H1 (cell line): Measurements from ENCODE around the gene DPP8. TPM values are rescaled to one million over a fixed set of nuclear protein-coding genes. Genes with fewer than 3 reads are reported as not detected.

Experiments
- CTCF ChIA-PET: fragments of 300-600 bp; sonication (Branson Sonifier 250); formaldehyde crosslinking; loops from one replicate; lab custom pipeline; 2021; ENCODE audit not compliant: partially characterized antibody; lab: Charles Lee
- POLR2A ChIA-PET: fragments of 300-600 bp; sonication (Branson Sonifier 250); formaldehyde crosslinking; loops from one replicate; lab custom pipeline; 2021; ENCODE audit warnings: inconsistent platforms; ENCODE audit not compliant: partially characterized antibody; lab: Charles Lee
- DNase-seq, 2 experiments: peaks; one replicate each; pipeline versions ENCODE4 v3.0.0 to v3.0.0-alpha.2; 2010 to 2022; ENCODE audit warnings: low spot score in 2 of 2, low read depth in 1 of 2, mixed read lengths in 1 of 2
- FAIRE-seq: peaks from 2 replicates; lab custom pipeline; 2011; peaks lifted over from hg19 to GRCh38; lab: Jason Lieb, UNC
- H2AFZ ChIP-seq: 2 replicates; pipeline ENCODE4 v1.8.1; 2012; ENCODE audit warnings: low read length, inconsistent platforms
- H2AK5ac ChIP-seq: 2 replicates; pipeline ENCODE4 v1.6.1; 2013; ENCODE audit warnings: low read depth, low read length
- H2BK120ac ChIP-seq: replicated peaks from 2 replicates; pipeline ENCODE3; 2013; ENCODE audit warnings: low read depth, low read length, inconsistent platforms
- H2BK12ac ChIP-seq: 2 replicates; pipeline ENCODE4 v1.6.1; 2013; ENCODE audit warnings: low read depth, low read length
- H2BK15ac ChIP-seq: 2 replicates; pipeline ENCODE4 v1.6.1; 2013; ENCODE audit warnings: low read length
- H2BK20ac ChIP-seq: 2 replicates; pipeline ENCODE4 v1.6.1; 2013; ENCODE audit warnings: low read length
- H2BK5ac ChIP-seq: 2 replicates; pipeline ENCODE4 v1.6.1; 2013; ENCODE audit warnings: low read depth, low read length
- H3K14ac ChIP-seq: 2 replicates; pipeline ENCODE4 v1.6.1; 2013; ENCODE audit warnings: inconsistent platforms; ENCODE audit not compliant: insufficient read length
- H3K18ac ChIP-seq: 2 replicates; pipeline ENCODE4 v1.6.1; 2013; ENCODE audit warnings: low read length; ENCODE audit errors: extremely low read depth
- H3K23ac ChIP-seq: 2 replicates; pipeline ENCODE4 v1.6.1; 2013; ENCODE audit warnings: inconsistent platforms; ENCODE audit not compliant: insufficient read length
- H3K23me2 ChIP-seq: 2 replicates; pipeline ENCODE4 v1.6.1; 2013; ENCODE audit warnings: low read depth, low read length
- H3K27ac ChIP-seq: 2 replicates; pipeline ENCODE4 v1.6.1; 2011; ENCODE audit warnings: low read depth, low read length, inconsistent platforms
- H3K27me3 ChIP-seq, 4 experiments: replicated peaks in 1 of 4; 1 replicate in 1 of 4; 2 replicates in 3 of 4; pipeline versions ENCODE4 v1.6.1 to v1.8.1; 2011 to 2013; ENCODE audit warnings: low read length in 3 of 4, mild to moderate bottlenecking in 3 of 4, inconsistent platforms in 2 of 4, mixed read lengths in 2 of 4, moderate library complexity in 1 of 4; ENCODE audit not compliant: control insufficient read depth in 3 of 4, insufficient read depth in 3 of 4; ENCODE audit errors: extremely low read depth in 1 of 4
- H3K36me3 ChIP-seq, 4 experiments: 2 replicates each; pipeline versions ENCODE4 v1.6.1 to v1.8.1; 2011 to 2013; ENCODE audit warnings: mild to moderate bottlenecking in 4 of 4, low read length in 3 of 4, moderate library complexity in 2 of 4, control low read depth in 1 of 4, inconsistent platforms in 1 of 4; ENCODE audit not compliant: insufficient read depth in 4 of 4, control insufficient read depth in 2 of 4
- H3K4ac ChIP-seq: replicated peaks from 2 replicates; pipeline ENCODE3; 2013; ENCODE audit warnings: low read length, low read depth, mixed read lengths, inconsistent platforms; ENCODE audit not compliant: insufficient read length
- H3K4me1 ChIP-seq, 4 experiments: replicated peaks in 1 of 4; 1 replicate in 1 of 4; 2 replicates in 3 of 4; pipeline versions ENCODE4 v1.6.1 to v1.8.1; 2011 to 2013; ENCODE audit warnings: low read length in 3 of 4, inconsistent platforms in 2 of 4, mixed read lengths in 1 of 4; ENCODE audit not compliant: insufficient read depth in 4 of 4, control insufficient read depth in 3 of 4
- H3K4me2 ChIP-seq, 2 experiments: 2 replicates each; pipeline versions ENCODE4 v1.6.1 to v1.8.1; 2011 to 2013; ENCODE audit warnings: low read depth in 2 of 2, low read length in 2 of 2, control low read depth in 1 of 2, inconsistent platforms in 1 of 2, mild to moderate bottlenecking in 1 of 2; ENCODE audit not compliant: insufficient read depth in 1 of 2
- H3K4me3 ChIP-seq, 4 experiments: fragments of 200-600, 300-600 bp in 1 of 4; sonication (generic), shearing (Covaris generic), sonication (Bioruptor Twin) in 1 of 4; 2 replicates each; pipeline versions ENCODE4 v1.5.1 to v1.8.1; 2011 to 2016; ENCODE audit warnings: low read length in 4 of 4, low read depth in 3 of 4, control low read depth in 2 of 4, inconsistent platforms in 2 of 4, mild to moderate bottlenecking in 2 of 4, mixed read lengths in 1 of 4, moderate library complexity in 1 of 4; ENCODE audit not compliant: insufficient read depth in 2 of 4; ENCODE audit errors: extremely low read depth in 1 of 4
- H3K56ac ChIP-seq: replicated peaks from 2 replicates; pipeline ENCODE3; 2013; ENCODE audit warnings: low read depth, mild to moderate bottlenecking, mixed read lengths, low read length, inconsistent platforms; ENCODE audit not compliant: insufficient read length
- H3K79me1 ChIP-seq: 2 replicates; pipeline ENCODE4 v1.6.1; 2013; ENCODE audit warnings: low read depth, low read length, control low read depth
- H3K79me2 ChIP-seq, 2 experiments: 2 replicates each; pipeline versions ENCODE4 v1.6.1 to v1.8.1; 2012 to 2013; ENCODE audit warnings: low read length in 2 of 2, mild to moderate bottlenecking in 2 of 2, inconsistent platforms in 1 of 2; ENCODE audit not compliant: insufficient read depth in 2 of 2, control insufficient read depth in 1 of 2
- H3K9ac ChIP-seq, 4 experiments: replicated peaks in 1 of 4; 1 replicate in 1 of 4; 2 replicates in 3 of 4; pipeline versions ENCODE4 v1.6.1 to v1.8.1; 2011 to 2013; ENCODE audit warnings: low read depth in 3 of 4, low read length in 3 of 4, control low read depth in 2 of 4, mild to moderate bottlenecking in 2 of 4, moderate library complexity in 2 of 4, inconsistent platforms in 1 of 4; ENCODE audit errors: extremely low read depth in 1 of 4
- H3K9me3 ChIP-seq, 2 experiments: 2 replicates each; pipeline versions ENCODE4 v1.6.1 to v1.8.1; 2012 to 2013; ENCODE audit warnings: mild to moderate bottlenecking in 2 of 2, moderate library complexity in 2 of 2, control low read depth in 1 of 2, inconsistent platforms in 1 of 2, low read depth in 1 of 2, low read length in 1 of 2, mixed read lengths in 1 of 2; ENCODE audit not compliant: insufficient read depth in 2 of 2
- H4K20me1 ChIP-seq, 2 experiments: replicated peaks in 1 of 2; 2 replicates each; pipeline versions ENCODE3 to v1.8.1; 2011 to 2013; ENCODE audit warnings: inconsistent platforms in 2 of 2, low read length in 2 of 2, mild to moderate bottlenecking in 1 of 2; ENCODE audit not compliant: insufficient read depth in 2 of 2, control insufficient read depth in 1 of 2
- H4K5ac ChIP-seq: 2 replicates; pipeline ENCODE4 v1.6.1; 2013; ENCODE audit warnings: low read length, low read depth, mixed read lengths, inconsistent platforms; ENCODE audit not compliant: insufficient read length
- H4K8ac ChIP-seq: 2 replicates; pipeline ENCODE4 v1.8.0; 2013; ENCODE audit warnings: mild to moderate bottlenecking, moderate library complexity, low read length, inconsistent platforms; ENCODE audit not compliant: insufficient read depth; ENCODE audit errors: extremely low read depth
- H4K91ac ChIP-seq: replicated peaks from 2 replicates; pipeline ENCODE3; 2013; ENCODE audit warnings: low read length, mixed read lengths, inconsistent platforms; ENCODE audit not compliant: insufficient read length
- CHD1 ChIP-seq: IDR thresholded peaks from 2 replicates; pipeline ENCODE4 v1.6.1; 2012; ENCODE audit warnings: low read depth, low read length, improper control_type of control experiment
- KDM4A ChIP-seq: IDR thresholded peaks from one replicate; pipeline ENCODE4 v1.7.1; 2012; ENCODE audit warnings: low read depth, mild to moderate bottlenecking, moderate library complexity, low read length, inconsistent platforms; ENCODE audit not compliant: severe bottlenecking
- MAX ChIP-seq: IDR thresholded peaks from 2 replicates; pipeline ENCODE4 v1.6.1; 2012; ENCODE audit warnings: inconsistent platforms
- SIRT6 ChIP-seq: IDR thresholded peaks from one replicate; pipeline ENCODE4 v1.7.1; 2012; ENCODE audit warnings: low read length, inconsistent platforms
- TBP ChIP-seq: IDR thresholded peaks from 2 replicates; pipeline ENCODE4 v1.6.1; 2011; ENCODE audit warnings: low read depth, low read length, improper control_type of control experiment
- TCF12 ChIP-seq: IDR thresholded peaks from 2 replicates; pipeline ENCODE4 v1.6.1; 2011; ENCODE audit warnings: low read depth, mild to moderate bottlenecking, low read length
- WGBS, 2 experiments: shearing (Covaris generic) in 1 of 2; methylation state at CpG; one replicate each; pipeline versions ENCODE4 v1.1.6 to v1.1.7; 2013 to 2015; ENCODE audit warnings: low lambda C conversion rate in 2 of 2, mixed read lengths in 2 of 2, inconsistent platforms in 1 of 2, low coverage in 1 of 2, missing lambda C conversion rate in 1 of 2; ENCODE audit not compliant: insufficient replicate concordance in 2 of 2, insufficient coverage in 1 of 2, insufficient read length in 1 of 2; ENCODE audit errors: extremely low coverage in 1 of 2, missing lambda C conversion rate in 1 of 2; 5-methylcytosine and 5-hydroxymethylcytosine counted together
- polyA plus RNA-seq, 7 experiments: library from polyadenylated mRNA; depleted of rRNA in 3 of 7; stranded (reverse) in 5 of 7; unstranded in 2 of 7; fragments of >200 nt in 5 of 7; fragments of 200-250 nt in 2 of 7; gene quantifications; 1 replicate in 5 of 7; 2 replicates in 1 of 7; 4 replicates in 1 of 7; pipeline versions ENCODE4 v1.2.1 to v1.2.3, GENCODE V29; 2011 to 2013; ENCODE audit warnings: missing spikeins in 2 of 7, mixed read lengths in 2 of 7
- total RNA-seq: library from RNA; stranded (reverse); fragmentation: NEBNext Ultra II Directional; extraction: Animal tissue kit (Norgen Biotek cat#: 25700); gene quantifications from 2 replicates; pipeline ENCODE4 v1.2.1, GENCODE V29; 2021

Gene DPP8
- total and polyA plus RNA-seq, 2 of the 8 experiments (the other 6 are each of a cell fraction or from before 2014, with no cell fraction given): 9.9 to 26.0 TPM

- Histone ChIP-seq H2BK12ac (no peak overlapping the region), H3K4me3 (peak overlapping the region; percentile 26 to 92 (median 56); a peak in 6 of 8 replicates), H3K36me3 (no peaks in the 10 kb centered on the region), H3K56ac (no peak overlapping the region), H3K27ac (no peak overlapping the region), H3K79me1 (peaks cover 8% of the 10 kb centered on the region; the same call in 1 of the 2 replicates), H3K9ac (peak overlapping the region in 2 of 4 experiments; percentile 8 to 58; a peak in 2 of 7 replicates), H2AFZ (peak overlapping the region; percentile 91), H2BK120ac (no peak overlapping the region), H3K4me2 (peak overlapping the region; percentile 55 to 88), H2BK15ac (no peak overlapping the region), H4K8ac (no peak overlapping the region), H2AK5ac (no peak overlapping the region), H3K9me3 (no peaks in the 10 kb centered on the region), H3K27me3 (no peaks in the 10 kb centered on the region), H3K79me2 (peaks cover 26 to 41% of the 10 kb centered on the region in 2 experiments), H2BK5ac (no peak overlapping the region), H3K18ac (no peak overlapping the region; the same call in 1 of the 2 replicates), H2BK20ac (no peak overlapping the region), H3K23ac (no peak overlapping the region), H4K91ac (no peak overlapping the region), H3K14ac (no peak overlapping the region), H4K5ac (peak overlapping the region; percentile 73), H3K4me1 (peaks cover 4 to 14% (median 8%) of the 10 kb centered on the region in 4 experiments), H4K20me1 (peaks cover 13 to 15% of the 10 kb centered on the region in 2 experiments), H3K23me2 (peaks cover 2% of the 10 kb centered on the region; the same call in 1 of the 2 replicates), H3K4ac (no peak overlapping the region)
- no peak for TF ChIP-seq CHD1
- TF ChIP-seq TCF12: no peak
- TF ChIP-seq SIRT6: no peak
- TF ChIP-seq MAX: no peak
- no peak for TF ChIP-seq TBP
- no peak for TF ChIP-seq KDM4A
- 60% methylated on average over 13 of the region's 13 CpGs; no CpG with 5 or more reads in 1 of the 2 experiments for WGBS, 2 experiments
- ChIA-PET POLR2A (interaction anchor here (0.8 to 3.6 kb wide), 14 partner anchors 9 to 339 kb away, joined by 3 to 29 read pairs (median 6); partner anchors contain the start of genes DPP8, INTS14 and RAB11A), CTCF (interaction anchor here (0.6 to 1.3 kb wide), 7 partner anchors 15 to 378 kb away, joined by 3 to 5 read pairs (median 3); no protein-coding TSS in a partner anchor)
- DNase-seq (no peak), FAIRE-seq (no peak)
Measured at GRCh38 chr15:65529762-65530317, 12.4 kb upstream of the DPP8 start.
